Neural cell (in vitro differentiated cells): Measurements from ENCODE around the gene CDK11A. TPM values are rescaled to one million over a fixed set of nuclear protein-coding genes. Genes with fewer than 3 reads are reported as not detected.

Experiments
- H2AFZ ChIP-seq: fragments of 200-600, 300-800 bp; sonication (generic), shearing (Covaris generic); 2 replicates; pipeline ENCODE4 v1.6.0; 2014; ENCODE audit warnings: low read depth, mild to moderate bottlenecking, antibody characterized with exemption, low read length, moderate library complexity
- H3F3A ChIP-seq: fragments of 200-600 bp; shearing (Covaris generic); 2 replicates; pipeline ENCODE4 v1.6.1; 2016; ENCODE audit warnings: mild to moderate bottlenecking, moderate library complexity, mixed read lengths, antibody characterized with exemption, low read length; ENCODE audit not compliant: insufficient read depth, poor library complexity, severe bottlenecking
- H3K27ac ChIP-seq: fragments of 200-600, 300-800 bp; sonication (generic), shearing (Covaris generic); 2 replicates; pipeline ENCODE4 v1.5.1; 2014; ENCODE audit warnings: mild to moderate bottlenecking, low read length, moderate library complexity
- H3K27me3 ChIP-seq: fragments of 300-800, 200-600 bp; sonication (generic), shearing (Covaris generic); 2 replicates; pipeline ENCODE4 v1.6.0; 2014; ENCODE audit warnings: mild to moderate bottlenecking, low read depth, low read length, moderate library complexity; ENCODE audit not compliant: insufficient read depth
- H3K36me3 ChIP-seq: fragments of 300-800, 200-600 bp; sonication (generic), shearing (Covaris generic); 2 replicates; pipeline ENCODE4 v1.5.1; 2014; ENCODE audit warnings: mild to moderate bottlenecking, antibody characterized with exemption, low read length, moderate library complexity; ENCODE audit not compliant: insufficient read depth
- H3K4me2 ChIP-seq: fragments of 300-800, 200-600 bp; sonication (generic), shearing (Covaris generic); 2 replicates; pipeline ENCODE4 v1.6.0; 2014; ENCODE audit warnings: mild to moderate bottlenecking, low read length
- H3K4me3 ChIP-seq: fragments of 300-800, 200-600 bp; sonication (generic), shearing (Covaris generic); 2 replicates; pipeline ENCODE4 v1.5.1; 2014; ENCODE audit warnings: mild to moderate bottlenecking, low read length, moderate library complexity
- H3K79me2 ChIP-seq: fragments of 200-600 bp; shearing (Covaris generic); replicated peaks from 2 replicates; pipeline ENCODE4 v1.6.0; 2014; ENCODE audit warnings: mild to moderate bottlenecking, low read length, moderate library complexity; ENCODE audit not compliant: insufficient read depth
- H3K9ac ChIP-seq: fragments of 300-800, 200-600 bp; sonication (generic), shearing (Covaris generic); 2 replicates; pipeline ENCODE4 v1.6.1; 2016; ENCODE audit warnings: mild to moderate bottlenecking, low read length, mixed read lengths
- H3K9me2 ChIP-seq: fragments of 200-600 bp; shearing (Covaris generic); 2 replicates; pipeline ENCODE4 v1.6.1; 2016; ENCODE audit warnings: mild to moderate bottlenecking, low read length, mixed read lengths; ENCODE audit not compliant: insufficient read depth
- H3K9me3 ChIP-seq: fragments of 200-600, 300-800 bp; sonication (generic), shearing (Covaris generic); 2 replicates; pipeline ENCODE4 v1.6.1; 2016; ENCODE audit warnings: mild to moderate bottlenecking, mixed run types, low read length, moderate library complexity, mixed read lengths
- H4K20me1 ChIP-seq: fragments of 200-600 bp; shearing (Covaris generic); 2 replicates; pipeline ENCODE4 v1.6.1; 2016; ENCODE audit warnings: mild to moderate bottlenecking, mixed run types; ENCODE audit not compliant: insufficient read depth
- EP300 ChIP-seq: fragments of 450-650 bp; conservative IDR thresholded peaks from 2 replicates; pipeline ENCODE4 v1.6.1; 2014; ENCODE audit warnings: antibody characterized with exemption, mild to moderate bottlenecking, moderate library complexity; ENCODE audit not compliant: poor library complexity, severe bottlenecking
- EZH2 ChIP-seq: fragments of 200-600, 300-800 bp; shearing (Covaris generic), sonication (generic); IDR thresholded peaks from 2 replicates; pipeline ENCODE4 v1.6.1; 2014; ENCODE audit warnings: antibody characterized with exemption, low read length, borderline replicate concordance, mild to moderate bottlenecking; ENCODE audit not compliant: insufficient read depth, poor library complexity, severe bottlenecking
- MXI1 ChIP-seq: fragments of 450-650 bp; conservative IDR thresholded peaks from 2 replicates; pipeline ENCODE4 v1.6.1; 2014; ENCODE audit warnings: antibody characterized with exemption, mild to moderate bottlenecking; ENCODE audit not compliant: poor library complexity, severe bottlenecking
- POLR2AphosphoS5 ChIP-seq: IDR thresholded peaks from 2 replicates; pipeline ENCODE4 v1.6.1; 2012
- RAD21 ChIP-seq: fragments of 450-650 bp; conservative IDR thresholded peaks from 2 replicates; pipeline ENCODE4 v1.6.1; 2014; ENCODE audit warnings: antibody characterized with exemption, mild to moderate bottlenecking, moderate library complexity
- SMC3 ChIP-seq: fragments of 450-650 bp; conservative IDR thresholded peaks from 2 replicates; pipeline ENCODE4 v1.6.1; 2014; ENCODE audit warnings: antibody characterized with exemption, mild to moderate bottlenecking, moderate library complexity; ENCODE audit not compliant: poor library complexity
- TAF1 ChIP-seq: IDR thresholded peaks from 2 replicates; pipeline ENCODE4 v1.6.1; 2012; ENCODE audit warnings: low read depth
- polyA plus RNA-seq: library from polyadenylated mRNA; depleted of rRNA; stranded (reverse); fragments of >200 nt; gene quantifications from 2 replicates; pipeline ENCODE4 v1.2.3, GENCODE V29; 2014
- TF ChIP-seq, protein P1 (sequence below): fragments of 450-650 bp; IDR thresholded peaks from 2 replicates; pipeline ENCODE4 v1.5.1; 2014; ENCODE audit warnings: antibody characterized with exemption, mild to moderate bottlenecking, moderate library complexity; ENCODE audit not compliant: poor library complexity, severe bottlenecking
- TF ChIP-seq, protein P2 (sequence below): IDR thresholded peaks from 2 replicates; pipeline ENCODE4 v1.6.1; 2012; ENCODE audit warnings: borderline replicate concordance

The CDK11A gene
- polyA plus RNA-seq, 1 donor from 2014 or later = 20.2 TPM

DNA sequence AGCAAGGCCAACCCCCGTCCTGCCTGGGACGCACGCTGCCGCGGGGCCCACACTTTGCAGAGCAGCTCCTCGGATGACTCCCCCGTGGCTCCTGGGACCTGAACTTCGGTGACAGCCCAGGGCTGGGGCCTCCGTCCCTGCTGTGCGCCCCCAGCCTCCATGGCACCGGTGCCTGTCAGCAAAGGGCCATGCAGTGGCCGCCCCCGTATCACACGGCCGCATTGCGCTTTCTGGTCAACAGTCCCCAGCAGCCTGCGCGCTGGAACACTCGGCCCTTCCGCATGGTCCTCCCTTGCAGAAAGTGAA lies 36.1 kb upstream of the CDK11A start:
- Histone ChIP-seq H3K9me3 (no peaks in the 10 kb centered on the region), H3K36me3 (no peaks in the 10 kb centered on the region), H4K20me1 (no peaks in the 10 kb centered on the region), H3K4me3 (no peak overlapping the region), H3K79me2 (no peaks in the 10 kb centered on the region), H3K4me2 (no peak overlapping the region), H3K27me3 (no peaks in the 10 kb centered on the region), H2AFZ (no peak overlapping the region), H3K9me2 (no peaks in the 10 kb centered on the region), H3K27ac (no peak overlapping the region), H3K9ac (no peak overlapping the region), H3F3A (no peaks in the 10 kb centered on the region)
- no peak for TF ChIP-seq EZH2
- no peak for TF ChIP-seq POLR2AphosphoS5
- no peak for TF ChIP-seq MXI1
- no peak for TF ChIP-seq SMC3
- TF ChIP-seq, protein P1, sequence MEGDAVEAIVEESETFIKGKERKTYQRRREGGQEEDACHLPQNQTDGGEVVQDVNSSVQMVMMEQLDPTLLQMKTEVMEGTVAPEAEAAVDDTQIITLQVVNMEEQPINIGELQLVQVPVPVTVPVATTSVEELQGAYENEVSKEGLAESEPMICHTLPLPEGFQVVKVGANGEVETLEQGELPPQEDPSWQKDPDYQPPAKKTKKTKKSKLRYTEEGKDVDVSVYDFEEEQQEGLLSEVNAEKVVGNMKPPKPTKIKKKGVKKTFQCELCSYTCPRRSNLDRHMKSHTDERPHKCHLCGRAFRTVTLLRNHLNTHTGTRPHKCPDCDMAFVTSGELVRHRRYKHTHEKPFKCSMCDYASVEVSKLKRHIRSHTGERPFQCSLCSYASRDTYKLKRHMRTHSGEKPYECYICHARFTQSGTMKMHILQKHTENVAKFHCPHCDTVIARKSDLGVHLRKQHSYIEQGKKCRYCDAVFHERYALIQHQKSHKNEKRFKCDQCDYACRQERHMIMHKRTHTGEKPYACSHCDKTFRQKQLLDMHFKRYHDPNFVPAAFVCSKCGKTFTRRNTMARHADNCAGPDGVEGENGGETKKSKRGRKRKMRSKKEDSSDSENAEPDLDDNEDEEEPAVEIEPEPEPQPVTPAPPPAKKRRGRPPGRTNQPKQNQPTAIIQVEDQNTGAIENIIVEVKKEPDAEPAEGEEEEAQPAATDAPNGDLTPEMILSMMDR = no peak
- TF ChIP-seq, protein P2, sequence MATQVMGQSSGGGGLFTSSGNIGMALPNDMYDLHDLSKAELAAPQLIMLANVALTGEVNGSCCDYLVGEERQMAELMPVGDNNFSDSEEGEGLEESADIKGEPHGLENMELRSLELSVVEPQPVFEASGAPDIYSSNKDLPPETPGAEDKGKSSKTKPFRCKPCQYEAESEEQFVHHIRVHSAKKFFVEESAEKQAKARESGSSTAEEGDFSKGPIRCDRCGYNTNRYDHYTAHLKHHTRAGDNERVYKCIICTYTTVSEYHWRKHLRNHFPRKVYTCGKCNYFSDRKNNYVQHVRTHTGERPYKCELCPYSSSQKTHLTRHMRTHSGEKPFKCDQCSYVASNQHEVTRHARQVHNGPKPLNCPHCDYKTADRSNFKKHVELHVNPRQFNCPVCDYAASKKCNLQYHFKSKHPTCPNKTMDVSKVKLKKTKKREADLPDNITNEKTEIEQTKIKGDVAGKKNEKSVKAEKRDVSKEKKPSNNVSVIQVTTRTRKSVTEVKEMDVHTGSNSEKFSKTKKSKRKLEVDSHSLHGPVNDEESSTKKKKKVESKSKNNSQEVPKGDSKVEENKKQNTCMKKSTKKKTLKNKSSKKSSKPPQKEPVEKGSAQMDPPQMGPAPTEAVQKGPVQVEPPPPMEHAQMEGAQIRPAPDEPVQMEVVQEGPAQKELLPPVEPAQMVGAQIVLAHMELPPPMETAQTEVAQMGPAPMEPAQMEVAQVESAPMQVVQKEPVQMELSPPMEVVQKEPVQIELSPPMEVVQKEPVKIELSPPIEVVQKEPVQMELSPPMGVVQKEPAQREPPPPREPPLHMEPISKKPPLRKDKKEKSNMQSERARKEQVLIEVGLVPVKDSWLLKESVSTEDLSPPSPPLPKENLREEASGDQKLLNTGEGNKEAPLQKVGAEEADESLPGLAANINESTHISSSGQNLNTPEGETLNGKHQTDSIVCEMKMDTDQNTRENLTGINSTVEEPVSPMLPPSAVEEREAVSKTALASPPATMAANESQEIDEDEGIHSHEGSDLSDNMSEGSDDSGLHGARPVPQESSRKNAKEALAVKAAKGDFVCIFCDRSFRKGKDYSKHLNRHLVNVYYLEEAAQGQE = no peak
- TF ChIP-seq TAF1 = no peak
- TF ChIP-seq EP300 = no peak
- TF ChIP-seq RAD21 = no peak

DNA sequence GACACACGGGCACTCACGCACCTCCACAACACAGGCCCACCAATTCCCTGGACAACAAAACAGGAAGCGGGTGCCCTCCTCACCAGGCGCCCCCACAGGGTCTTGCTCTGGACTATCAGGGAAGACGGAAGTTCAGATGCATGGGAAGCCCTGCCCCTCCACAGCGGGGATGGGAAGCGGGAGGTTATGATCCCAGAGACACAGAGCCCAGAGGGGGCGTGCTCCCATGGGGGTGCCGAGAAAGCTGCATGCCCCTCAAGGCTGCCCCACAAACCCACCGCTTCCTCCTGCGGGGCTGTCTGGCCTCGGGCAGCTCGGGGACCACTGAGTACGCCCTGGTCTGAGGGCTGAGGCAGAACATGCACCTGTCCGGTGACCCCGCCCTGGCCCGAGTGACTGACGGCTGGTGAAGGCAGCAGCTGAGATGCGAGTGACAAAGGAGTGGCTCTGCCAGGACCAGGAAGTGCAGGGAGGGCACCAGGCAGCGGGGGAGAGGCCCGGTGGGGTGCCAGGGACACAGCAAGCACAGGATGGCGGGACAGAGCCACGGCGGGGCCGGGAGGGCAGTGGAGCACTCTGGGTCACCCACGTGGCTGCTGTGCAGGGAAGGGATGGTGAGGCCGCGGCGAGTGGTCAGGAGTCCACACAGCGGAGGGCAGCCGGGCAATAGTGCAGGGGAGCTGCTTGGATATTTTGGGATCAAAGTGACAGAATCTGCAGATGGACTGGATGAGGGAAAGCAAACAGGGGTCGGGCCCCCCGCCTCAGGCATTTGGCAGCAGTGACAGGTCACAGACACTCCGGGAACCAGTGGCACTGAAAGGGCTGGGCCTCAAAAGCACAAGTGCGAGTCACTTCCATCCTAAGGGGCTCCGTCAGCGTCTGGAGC lies 35.5 kb upstream of the CDK11A start:
- Histone ChIP-seq H3K79me2 (no peaks in the 10 kb centered on the region), H4K20me1 (no peaks in the 10 kb centered on the region), H3K27ac (no peak overlapping the region), H3K36me3 (no peaks in the 10 kb centered on the region), H3K9me3 (no peaks in the 10 kb centered on the region), H3K9me2 (no peaks in the 10 kb centered on the region), H3K9ac (no peak overlapping the region), H3K4me3 (no peak overlapping the region), H3F3A (no peaks in the 10 kb centered on the region), H3K27me3 (no peaks in the 10 kb centered on the region), H2AFZ (no peak overlapping the region), H3K4me2 (no peak overlapping the region)
- TF ChIP-seq MXI1 = no peak
- TF ChIP-seq, protein P1 = no peak
- no peak for TF ChIP-seq EP300
- TF ChIP-seq SMC3 = no peak
- TF ChIP-seq EZH2 = no peak
- TF ChIP-seq, protein P2 = no peak
- no peak for TF ChIP-seq TAF1
- TF ChIP-seq POLR2AphosphoS5 = no peak
- no peak for TF ChIP-seq RAD21
